NCI-H748 (cell line): ENCODE data around the gene ANKS3.

Experiments
- DNase-seq: peaks from one replicate; lab custom pipeline; 2025; ENCODE audit not compliant: unreplicated experiment; lab: John Stamatoyannopoulos, UW

Gene ANKS3

DNA sequence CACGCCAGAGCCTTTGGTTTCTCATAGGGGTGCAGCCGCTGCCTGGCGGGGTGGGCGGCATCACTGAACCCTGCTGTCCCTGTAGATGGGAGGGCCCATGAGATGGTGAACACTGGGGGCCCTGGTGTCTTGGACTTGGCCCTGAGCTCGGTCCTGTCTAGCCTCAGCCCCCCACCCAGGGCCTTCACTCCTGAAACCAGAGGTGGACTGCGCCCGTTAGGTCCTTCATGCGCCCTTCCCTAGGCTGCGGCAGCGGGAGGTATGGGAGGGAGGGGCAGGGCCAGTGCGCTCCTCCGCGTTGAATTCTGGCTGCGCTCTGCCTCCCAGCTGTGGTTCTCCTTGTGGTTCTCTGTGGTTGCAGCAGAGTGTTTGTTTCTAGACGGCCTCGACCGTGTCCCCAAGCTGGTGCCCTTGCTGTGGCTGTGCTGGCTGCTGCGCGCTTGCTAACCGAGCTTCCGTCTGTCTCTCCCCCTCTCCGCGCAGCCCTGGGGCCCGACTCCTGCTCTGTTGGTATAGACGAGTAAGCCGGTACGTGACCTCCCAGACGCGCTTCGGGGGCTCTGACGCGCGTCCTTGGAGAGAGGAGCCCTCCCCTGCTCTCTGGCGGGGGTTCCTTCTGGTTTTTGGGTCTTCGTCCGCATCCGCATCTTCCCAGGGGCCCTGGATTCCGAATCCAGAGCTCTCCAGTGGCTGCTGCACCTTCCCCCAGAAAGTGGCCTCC is 48.1 kb downstream of the ANKS3 start:
- no peak for DNase-seq

DNA sequence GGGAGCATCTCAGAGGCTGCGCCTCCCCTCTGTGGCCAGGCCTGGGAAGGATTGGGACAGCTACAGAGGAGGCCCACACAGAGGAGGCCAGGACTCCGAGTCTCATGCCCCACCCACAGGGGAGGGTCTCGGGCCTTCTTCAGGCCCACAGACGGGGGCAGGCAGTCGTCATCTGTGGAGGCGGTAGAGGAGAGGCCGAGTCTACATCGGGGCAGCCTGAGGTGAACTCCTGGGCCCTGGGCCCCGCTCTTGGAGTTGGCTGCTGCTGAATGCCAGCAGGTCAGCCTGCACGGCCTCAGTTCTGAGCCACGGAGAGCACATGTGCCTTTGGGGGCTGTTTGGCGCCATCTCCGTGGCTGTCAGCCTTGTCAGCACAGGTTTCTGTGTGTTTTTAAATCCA is 48.8 kb downstream of the ANKS3 start:
- DNase-seq: no peak

DNA sequence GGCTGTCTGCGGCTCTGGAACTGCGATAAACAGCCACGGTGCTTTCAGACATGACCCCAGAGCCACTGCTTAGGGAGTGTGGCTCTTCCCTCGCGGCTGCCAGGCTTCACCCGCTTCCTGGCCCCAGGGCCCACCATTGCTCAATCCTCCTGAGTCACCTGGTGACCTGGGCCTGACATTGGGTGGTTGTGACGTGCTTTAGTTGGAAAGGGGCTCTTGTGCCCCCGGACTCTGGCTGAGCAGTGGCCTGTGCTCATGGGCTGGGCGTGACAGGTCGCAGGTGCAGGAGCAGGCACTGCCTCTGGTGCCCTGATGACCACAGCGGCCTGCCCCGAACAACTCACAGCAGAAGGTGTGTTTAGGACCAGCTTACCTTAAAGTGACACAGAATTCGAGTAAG is 49.3 kb downstream of the ANKS3 start:
- no peak for DNase-seq

DNA sequence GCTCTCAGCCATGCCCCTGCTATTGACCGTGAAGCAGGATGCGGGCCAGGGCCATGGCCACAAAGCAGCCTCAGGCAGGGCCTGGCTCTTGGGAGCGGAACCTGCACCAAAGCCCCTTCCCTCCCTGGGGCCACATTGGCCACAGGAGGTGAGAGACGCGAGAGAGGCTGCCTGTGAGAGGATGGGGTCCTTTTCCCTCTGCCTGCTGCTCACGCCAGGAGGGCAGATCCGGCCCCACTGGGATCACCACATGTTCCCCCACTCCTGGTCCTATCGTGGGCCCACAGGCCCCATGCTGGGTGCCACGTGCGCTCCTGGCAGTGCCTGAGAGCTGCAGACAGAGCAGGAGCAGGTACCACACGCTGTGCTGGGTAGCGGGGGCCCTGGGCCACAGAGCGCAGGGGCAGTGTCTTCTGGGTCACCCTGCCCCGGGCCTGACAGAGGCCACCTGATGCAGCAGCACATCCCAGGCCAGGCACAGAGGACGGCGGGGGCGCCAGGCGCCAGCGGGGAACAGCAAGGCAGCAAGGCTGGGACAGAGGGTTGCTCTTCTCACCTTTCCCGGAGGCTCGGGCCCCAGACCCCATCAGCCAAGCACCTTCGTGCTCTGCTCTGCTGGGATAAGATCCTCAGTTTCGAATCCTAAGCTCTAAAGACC is 49.9 kb downstream of the ANKS3 start:
- DNase-seq: no peak

DNA sequence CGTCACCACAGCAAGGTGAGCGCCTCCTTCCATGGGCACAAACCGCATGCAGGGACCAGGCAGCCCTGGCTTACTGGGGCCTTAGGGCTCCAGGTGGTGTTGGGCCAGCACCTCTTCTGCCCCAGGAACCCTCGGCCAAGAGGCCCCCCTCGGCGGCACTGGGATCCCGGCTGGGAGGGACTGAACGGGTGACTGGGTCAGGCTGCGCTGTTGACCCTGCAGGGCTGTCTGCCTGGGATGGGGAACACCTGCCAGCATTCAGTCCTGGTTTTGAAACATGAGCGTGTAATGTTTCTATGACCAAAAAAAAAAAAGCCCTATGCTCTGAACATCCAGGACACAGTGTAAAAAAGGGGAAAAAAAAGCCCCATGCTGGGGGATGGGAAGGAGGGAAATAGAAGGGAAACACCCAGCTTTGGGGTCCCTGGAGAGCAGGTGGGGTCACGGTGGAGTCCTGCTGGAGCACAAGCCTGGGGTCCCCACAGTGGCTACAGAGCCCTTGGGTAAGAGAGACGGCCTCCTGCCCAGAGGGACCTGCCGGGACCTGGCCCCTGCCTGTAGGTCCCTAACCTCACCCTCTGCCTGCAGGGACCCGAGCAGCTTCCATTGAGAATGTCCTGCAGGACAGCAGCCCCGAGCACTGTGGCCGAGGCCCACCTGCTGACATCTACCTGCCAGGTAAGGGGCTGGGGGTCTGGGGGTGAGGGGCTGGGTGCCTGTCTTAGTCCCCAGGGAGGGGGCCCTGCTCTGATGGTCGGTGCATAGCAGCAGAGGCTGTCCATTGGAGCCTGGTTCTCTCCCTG is 50.6 kb downstream of the ANKS3 start:
- DNase-seq: no peak

DNA sequence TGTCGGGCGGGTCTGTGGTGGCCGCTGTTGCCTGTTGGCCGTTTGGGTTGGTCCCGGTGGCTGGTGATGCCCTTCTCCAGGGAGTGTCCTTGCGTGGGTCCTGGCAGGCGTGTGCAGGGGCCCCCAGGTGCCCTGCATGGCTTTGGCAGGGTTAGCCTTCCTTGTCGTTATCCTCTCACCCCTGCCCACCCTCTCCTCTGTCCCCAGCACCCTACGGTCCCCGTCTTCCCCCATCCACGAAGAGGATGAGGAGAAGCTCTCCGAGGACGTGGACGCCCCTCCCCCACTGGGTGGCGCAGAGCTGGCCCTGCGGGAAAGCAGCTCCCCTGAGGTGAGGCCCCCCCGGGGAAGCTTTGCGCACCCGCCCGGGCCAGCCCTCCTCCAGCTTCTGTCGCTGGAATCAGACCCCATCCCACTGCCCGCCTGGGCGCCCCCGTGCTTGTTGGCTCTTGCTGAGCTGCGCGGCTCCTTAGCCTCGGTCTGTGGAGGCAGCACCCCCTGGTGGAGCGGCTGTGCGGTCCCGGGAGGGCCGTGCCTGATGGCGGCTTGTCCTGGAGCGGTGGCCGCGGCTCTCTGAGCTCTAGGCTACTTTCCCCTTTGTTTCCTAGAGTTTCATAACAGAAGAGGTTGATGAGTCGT is 51.3 kb downstream of the ANKS3 start:
- DNase-seq: no peak

DNA sequence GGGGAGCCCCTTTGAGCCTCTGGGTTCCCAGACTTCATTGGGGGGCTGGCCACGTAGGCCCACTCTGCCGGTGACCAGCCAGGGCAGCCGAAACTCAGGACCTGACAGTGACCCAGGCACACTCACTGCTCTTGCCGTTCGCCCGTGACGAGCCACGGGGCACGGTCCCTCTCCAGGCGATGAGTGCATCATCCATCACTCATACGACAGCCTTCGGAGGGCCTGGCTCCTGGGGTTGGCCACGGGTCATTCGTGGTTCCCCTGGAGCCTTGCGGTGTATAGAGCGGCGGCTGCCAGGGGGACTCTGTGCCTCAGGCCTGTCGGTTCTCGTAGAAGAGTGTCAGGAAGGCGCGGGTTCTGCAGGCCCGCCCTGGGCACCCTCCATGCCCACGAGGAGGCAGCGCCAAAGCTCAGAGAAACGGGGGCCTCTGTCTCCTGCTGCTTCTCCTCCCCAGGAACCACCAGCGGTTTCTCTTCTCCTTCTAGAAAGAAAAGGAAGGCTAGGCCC is 51.9 kb downstream of the ANKS3 start:
- DNase-seq: no peak

DNA sequence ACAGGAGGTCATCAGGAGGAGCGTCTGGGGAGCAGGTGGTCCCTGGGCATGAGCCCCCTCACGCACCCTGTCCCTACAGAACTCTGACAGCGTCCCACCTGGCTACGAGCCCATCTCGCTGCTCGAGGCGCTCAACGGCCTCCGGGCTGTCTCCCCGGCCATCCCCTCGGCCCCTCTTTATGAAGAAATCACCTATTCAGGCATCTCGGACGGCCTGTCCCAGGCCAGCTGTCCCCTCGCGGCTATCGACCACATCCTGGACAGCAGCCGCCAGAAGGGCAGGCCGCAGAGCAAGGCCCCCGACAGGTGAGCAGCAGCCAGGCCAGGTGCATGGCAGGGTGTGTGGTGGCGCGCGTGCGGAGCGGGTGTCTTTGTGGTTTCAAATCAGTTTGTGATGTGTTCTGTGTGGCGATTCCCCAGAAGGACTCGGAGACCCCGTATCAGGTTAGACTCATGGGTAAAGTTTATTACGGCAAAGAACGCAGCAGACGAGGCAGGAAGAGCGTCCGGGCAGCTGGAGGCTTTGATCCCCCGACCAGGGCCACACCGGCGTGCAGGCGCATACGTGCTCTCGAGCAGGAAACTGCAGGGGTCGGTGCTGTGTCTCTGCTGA is 52.5 kb downstream of the ANKS3 start:
- DNase-seq: no peak

DNA sequence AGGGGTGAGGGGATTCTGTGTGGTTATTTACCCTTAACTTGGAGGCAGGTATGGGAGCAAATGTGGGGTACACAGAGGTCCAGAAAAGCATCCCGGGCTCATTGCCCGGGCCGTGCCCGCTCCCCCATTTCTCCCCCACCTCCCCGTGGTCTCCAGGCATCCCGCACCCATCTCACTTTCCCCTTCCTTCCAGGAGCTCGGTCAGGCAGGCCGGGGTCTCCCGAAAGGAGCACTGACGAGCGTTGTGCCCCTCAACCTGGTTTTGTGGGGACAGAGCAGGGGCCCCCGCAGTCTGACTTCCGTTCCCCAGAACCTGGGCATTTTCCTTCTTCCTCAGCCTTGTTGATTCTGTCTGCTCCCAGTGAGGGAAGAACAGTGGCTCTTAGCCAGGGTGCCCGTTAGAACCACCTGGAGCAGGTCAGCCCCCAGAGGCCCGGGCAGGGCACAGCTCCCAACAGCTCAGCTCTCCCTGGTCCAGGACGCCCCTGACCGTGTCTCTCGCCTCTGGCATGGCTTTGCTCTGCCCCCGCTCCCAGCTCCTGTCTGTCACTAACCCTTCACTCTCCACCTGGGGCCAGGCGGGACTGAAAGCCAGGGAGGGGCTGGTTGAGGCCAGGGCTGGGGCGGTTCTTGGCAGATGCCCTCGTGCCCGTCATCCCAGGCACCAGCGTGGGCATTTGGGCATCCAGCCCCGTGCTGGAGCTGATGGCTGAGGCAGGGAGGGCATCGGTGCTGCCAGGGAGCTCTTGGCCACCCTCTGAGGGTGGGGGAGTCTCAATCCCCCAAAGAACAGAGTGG is 53.2 kb downstream of the ANKS3 start:
- no peak for DNase-seq

DNA sequence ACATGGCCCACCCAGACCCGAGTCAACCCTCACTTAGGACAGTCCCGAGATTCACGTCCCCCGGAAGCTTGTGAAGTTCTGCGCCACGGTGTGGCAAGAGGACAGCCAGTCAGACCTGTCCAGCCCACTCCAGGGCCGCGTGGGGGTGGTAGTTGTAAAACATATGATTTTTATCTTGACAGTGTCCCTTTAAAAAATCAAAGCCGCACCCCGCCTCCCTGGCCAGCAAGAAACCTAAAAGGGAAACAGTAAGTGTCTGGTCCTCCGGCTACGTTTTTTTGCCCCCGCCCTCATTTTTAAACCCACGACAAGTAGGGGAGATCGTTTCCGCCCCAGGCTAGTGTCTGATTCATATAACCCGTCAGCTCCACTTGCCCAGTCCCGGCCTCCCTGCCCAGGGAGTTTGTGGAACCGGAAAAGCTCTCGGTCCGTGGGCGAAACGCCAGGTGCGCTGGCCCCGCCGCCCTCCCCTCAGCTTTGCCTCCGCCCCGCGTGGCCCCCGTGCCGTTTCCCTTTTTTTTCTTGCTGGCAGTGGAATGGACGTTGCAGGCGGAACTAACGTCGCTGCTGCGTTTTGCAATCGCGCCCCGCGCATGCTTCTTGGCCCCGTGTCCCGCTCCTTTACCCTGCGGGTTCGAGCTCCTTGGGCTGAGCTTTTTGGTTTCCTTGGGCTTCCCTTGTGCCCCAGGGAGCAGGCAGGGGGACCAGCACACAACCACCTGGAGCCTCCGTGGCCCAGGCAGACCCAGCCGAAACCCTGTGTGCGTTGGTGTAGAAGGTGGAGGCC is 54.0 kb downstream of the ANKS3 start:
- no peak for DNase-seq

DNA sequence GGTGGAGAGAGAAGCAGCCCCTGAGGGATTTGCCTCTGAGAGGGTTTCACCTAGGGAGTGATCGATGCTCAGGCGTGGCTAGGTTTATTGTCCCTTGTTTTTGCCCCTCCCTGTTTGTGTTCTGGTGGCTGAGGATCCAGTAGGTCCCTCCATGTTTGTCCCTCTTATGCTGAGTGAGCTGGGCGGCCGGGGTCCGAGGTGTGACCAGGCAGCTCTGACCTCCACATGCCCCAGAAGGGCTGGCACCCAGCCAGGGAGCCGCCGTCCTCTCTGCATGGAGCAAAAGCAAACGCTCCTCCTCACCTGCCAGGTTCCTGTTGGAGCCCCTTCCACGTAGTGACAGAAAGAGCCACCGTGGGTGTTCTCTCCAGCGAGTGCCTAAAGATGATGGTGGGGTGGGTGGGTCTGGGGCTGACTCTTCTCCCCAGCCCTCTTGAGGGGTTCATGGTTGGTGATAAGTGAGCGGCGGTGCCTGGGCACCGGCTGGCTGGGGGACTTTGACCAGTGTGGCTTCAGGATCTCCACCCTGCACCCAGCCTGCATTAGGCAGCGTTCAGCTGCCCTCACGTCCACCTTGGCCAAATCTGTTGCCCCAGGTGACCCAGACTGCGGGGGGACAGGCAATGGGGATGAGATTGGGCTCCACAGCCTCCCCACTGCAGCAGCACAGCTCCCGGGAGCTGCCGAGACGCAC is 54.8 kb downstream of the ANKS3 start:
- DNase-seq: no peak

DNA sequence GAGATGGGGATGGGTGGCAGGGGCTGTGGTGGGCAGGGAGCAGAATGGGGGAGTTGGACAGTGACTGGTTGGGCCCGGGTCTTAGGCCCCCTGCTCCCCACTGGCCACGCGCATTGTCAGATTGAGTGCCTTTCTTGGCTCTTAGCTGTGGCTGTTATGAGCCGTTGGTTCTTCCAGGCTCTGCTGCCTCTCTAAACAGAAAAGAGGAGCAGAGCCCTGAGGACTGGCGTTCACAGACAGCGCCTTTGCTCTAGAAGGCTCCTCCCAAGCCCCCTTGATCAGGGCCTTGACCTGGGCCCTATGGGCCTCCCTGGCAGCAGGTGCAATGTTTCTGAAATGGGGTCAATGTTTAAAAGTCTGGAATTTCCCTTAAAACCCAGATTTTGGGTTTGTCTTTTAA is 55.5 kb downstream of the ANKS3 start:
- no peak for DNase-seq

DNA sequence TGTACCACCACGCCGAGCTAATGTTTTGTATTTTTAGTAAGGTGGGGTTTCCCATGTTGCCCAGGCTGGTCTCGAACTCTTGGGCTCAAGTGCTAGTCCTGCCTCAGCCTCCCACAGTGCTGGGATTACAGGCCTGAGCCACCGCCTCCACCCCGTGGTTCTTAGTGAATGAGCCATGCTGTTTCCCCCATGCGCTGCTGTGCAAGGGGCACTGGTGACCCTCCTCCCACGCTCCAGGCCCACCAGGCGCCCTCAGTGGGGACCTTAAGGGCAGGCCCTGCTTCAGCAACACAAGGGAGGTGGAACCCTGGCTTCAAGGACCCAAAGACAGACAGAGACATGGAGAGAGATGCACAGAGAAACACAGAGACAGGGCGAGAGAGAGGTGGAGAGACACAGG is 56.1 kb downstream of the ANKS3 start:
- no peak for DNase-seq

DNA sequence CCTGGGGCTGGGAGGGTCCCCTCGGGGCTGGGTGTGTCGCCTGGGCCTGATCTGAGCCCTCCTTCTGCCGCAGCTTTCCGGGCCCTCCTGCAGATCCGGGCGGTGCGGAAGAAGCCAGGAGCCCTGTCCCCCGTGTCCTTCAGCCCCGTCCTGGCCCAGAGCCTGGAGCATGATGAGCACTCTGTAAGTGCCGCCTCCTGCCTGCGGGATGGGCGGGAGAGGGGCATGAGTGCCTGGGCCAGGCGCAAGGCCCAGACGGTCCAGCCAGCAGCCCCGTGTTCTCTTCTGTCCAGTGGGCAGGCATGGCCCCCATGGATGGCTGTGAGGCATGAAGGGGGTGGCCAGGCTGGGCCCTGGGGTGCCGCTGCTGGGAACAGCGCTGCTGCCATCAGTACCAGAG is 56.7 kb downstream of the ANKS3 start:
- no peak for DNase-seq

DNA sequence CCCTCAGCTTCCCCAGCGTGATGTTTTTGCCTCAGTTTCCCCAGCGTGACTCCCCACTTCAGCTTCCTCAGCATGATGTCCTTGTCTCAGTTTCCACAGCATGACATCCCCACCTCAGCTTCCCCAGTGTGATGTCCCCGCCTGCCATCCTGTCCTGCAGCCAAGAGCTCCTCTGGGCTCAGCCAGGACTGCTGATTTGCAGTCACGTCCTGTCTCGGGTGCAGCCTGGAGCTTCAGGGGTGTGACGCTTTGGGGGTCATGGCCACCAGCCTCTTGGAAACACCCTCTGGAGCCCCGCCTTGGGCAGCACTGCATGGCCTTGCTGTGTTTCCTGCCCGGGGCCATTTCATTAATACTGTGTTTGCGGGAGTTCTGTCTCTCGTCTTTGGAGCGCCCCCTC is 57.2 kb downstream of the ANKS3 start:
- no peak for DNase-seq

DNA sequence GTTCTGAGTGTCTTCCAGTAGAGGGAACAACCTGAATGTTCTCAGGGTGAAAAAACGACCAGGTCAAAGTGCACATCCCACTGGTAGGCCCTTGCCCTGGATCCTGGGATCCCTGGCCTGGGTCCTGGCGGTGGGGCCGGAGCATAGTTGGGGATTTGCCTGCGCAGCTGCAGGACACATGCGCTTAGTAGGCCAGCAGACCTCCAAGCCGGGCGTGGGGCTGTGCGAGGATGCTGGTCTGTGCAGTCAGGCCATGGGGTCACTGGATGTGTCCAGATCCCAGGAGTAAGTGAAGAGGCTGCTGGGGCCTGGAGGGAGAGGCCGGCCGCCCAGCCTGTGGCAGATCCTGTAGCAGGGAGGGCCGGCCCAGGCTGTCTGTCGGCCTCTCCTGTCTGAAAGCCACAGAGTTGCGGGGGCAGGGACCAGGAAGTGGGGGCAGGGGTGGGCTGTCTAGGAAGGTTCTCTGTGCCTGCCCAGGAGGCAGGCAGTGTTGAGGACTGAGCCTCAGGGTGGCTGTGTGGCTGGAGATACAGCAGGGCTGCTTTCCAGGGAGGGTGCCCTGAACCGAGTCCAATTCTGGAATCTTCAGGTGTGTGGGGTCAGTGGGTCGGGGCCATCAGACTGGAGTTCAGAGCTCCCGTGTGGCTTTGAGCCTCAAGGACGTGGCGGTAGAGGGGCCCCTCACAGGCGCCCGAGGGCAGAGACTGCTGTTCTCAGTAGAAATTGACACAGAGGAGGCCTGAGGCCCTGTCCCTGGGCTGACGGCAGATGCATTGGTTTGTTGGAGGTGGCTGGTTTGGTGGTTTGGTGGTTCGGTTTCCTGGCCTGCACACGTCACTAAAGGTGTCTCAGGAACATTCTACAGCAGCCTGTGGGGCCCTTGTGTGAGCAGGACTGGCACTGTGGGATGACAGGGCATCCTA is 57.9 kb downstream of the ANKS3 start:
- no peak for DNase-seq

DNA sequence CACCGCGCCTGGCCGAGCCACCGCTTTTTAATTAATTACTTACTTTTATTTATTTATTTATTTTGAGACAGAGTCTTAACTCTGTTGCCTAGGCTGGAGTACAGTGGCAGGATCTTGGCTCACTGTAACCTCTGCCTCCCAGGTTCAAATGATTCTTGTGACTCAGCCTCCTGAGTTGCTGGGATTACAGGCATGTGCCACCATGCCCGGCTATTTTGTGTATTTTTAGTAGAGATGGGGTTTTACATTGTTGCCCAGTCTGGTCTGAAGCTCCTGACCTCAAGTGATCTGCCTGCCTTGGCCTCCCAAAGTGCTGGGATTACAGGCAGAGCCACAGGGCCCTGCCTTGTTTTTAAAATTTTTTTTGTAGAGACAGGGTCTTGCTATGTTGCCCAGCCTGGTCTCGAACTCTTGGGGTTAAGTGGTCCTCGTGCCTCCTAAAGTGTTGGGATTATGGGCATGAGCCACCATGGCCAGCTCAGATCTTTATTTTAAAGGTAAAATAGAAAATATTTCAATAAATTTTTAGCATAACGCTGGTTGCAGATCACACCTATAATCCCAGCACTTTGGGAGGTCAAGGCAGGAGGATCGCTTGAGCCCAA is 59.0 kb downstream of the ANKS3 start:
- DNase-seq: no peak
